HG02885 (cell line): ENCODE results near the gene EFCAB7.

Source experiments
- ATAC-seq: cut with Tn5 transposase; IDR thresholded peaks from one replicate; pipeline ENCODE4 v1.9.1; 2021; ENCODE audit warnings: mild to moderate bottlenecking; ENCODE audit not compliant: unreplicated experiment, poor library complexity

Gene EFCAB7

GRCh38 chr1:63600248-63600647 lies 76.9 kb downstream of the EFCAB7 start:
- no peak for ATAC-seq

- no peak for ATAC-seq
These were observed 77.7 kb downstream of the EFCAB7 start for GRCh38 chr1:63601061-63601460.

GRCh38 chr1:63601463-63601862 lies 78.1 kb downstream of the EFCAB7 start:
- ATAC-seq: no peak

- ATAC-seq: no peak
These were observed 78.6 kb downstream of the EFCAB7 start for GRCh38 chr1:63601912-63602311.

- no peak for ATAC-seq
These were observed 79.3 kb downstream of the EFCAB7 start for GRCh38 chr1:63602629-63603028.

DNA sequence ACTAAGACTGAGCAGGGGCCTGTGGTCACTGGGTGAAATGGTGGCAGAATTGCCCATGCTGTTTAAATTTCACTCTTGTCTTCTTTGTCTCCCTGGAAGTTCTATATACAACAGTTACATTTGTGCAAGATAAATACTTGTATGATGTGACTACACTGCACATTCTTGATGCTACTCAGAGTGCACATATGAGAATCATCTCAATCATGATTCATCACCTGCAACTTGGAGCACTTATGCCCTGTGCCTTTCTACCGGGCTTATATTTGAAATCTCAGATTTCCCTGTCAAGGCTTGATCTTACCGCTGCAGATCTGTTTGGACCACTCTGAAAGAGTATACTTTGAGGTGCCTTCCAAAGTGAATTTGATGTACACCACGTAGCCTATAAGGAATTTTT lies 80.5 kb downstream of the EFCAB7 start:
- no peak for ATAC-seq

DNA sequence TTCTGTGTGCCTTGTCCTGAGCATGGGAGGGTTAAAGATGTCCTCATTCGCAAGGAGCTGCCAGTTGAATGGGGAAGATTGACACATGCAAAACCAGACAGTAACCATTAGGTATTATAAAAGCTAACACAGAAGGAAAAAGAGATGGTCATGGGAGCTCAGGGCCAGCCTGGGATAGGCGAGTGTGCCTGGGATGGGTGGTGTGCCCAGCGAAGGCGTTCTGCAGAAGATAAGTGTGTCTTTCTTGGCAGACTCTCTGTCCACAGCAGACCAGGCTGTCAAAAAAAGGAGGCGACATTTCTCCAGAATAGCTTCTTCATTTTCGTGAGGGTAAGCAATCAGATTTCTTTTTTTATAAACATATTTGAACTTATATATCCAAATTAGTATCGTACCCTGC lies 84.0 kb downstream of the EFCAB7 start:
- no peak for ATAC-seq

GRCh38 chr1:63611231-63611630 lies 87.9 kb downstream of the EFCAB7 start:
- no peak for ATAC-seq

DNA sequence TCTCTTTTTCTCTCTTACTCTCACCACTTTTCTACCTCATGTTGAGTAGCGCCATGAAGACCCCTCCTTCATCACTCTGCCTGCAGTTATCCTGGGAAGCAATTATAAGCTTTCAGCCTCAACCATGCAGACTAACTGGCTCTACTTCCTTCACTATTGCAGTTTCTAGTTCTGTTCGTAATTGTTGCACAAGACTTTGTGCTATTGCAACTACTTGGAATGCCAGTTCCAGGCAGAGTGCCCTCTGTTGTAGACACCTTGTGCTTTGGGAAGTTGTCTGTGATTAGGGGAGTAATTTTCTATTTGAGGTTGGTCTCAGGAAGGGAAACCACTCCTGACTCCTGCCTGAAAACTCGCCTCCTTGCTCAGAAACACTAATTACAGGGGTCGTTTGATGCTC lies 89.2 kb downstream of the EFCAB7 start:
- no peak for ATAC-seq

GRCh38 chr1:63612971-63613370 lies 89.6 kb downstream of the EFCAB7 start:
- no peak for ATAC-seq

GRCh38 chr1:63615768-63616420 lies 92.6 kb downstream of the EFCAB7 start:
- peak; percentile 65 for ATAC-seq

DNA sequence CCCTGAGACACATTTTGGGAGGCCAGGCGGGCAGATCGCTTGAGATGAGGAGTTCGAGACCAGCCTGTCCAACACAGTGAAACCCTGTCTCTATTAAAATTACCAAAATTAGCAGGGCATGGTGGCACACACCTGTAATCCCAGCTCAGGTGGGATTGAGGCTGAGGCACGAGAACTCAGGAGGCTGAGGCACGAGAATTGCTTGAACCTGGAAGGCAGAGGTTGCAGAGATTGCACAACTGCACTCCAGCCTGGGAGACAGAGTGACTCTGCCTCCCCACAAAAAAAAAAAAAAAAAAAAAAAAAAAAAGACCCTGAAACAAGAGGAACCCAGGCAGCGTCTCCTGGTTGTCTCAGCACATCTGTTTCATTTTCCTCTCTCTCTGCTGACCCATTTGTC lies 94.1 kb downstream of the EFCAB7 start:
- ATAC-seq: no peak

DNA sequence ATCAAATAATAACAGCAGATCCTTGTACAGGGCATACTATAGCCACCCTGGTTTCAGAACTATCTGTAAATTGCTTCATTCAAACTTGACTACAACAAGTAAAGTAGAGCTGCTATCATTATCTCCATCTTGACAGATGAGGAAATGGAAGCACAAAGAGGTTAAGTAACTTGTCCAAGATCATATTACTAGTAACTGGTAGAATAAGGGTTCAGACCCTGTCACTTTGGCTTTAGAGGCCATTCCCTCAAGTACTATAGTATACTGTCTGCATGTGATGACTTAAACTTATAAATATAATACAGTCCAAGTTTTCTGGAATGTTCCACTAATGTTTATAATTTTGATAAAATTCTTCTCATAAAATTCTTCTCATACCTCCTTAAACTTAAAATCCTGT lies 94.7 kb downstream of the EFCAB7 start:
- no peak for ATAC-seq

DNA sequence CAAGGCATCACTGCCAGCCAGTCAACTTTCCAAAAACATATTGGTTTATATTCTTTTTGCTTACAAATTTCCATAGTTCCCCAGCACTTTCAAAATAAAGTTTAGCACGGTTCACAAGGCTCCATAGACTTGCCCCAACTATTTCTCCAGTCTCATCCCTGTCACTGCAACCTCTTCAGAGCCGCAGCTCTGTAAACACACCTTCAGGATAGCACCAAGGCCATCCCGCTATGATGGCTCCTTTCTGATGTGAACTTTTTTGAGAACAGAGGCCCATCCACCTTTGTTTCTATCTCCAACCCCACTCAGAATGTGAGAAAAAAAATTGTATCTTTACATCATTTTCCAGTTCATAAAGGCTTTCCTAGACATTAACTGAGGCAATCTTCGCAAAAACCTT lies 96.2 kb downstream of the EFCAB7 start:
- ATAC-seq: no peak

DNA sequence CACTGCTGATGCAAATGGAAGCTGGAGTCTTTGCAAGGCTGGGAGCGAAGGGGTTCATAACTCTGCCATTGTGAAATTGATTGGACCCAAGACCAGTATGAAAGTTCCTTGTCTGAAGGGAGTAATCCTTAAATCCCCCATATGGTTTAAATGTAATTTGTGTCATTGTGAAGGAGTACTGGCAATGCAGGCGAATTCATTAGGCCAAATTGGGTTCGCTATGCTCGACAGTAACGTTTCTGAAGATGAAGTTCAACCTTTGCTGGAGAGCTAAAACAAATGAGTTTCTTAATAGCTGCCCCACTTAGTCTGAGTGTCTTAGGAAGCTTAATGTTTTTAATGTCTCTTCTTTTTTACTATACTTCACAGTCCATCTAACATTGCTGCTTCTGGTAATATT lies 97.3 kb downstream of the EFCAB7 start:
- ATAC-seq: no peak

DNA sequence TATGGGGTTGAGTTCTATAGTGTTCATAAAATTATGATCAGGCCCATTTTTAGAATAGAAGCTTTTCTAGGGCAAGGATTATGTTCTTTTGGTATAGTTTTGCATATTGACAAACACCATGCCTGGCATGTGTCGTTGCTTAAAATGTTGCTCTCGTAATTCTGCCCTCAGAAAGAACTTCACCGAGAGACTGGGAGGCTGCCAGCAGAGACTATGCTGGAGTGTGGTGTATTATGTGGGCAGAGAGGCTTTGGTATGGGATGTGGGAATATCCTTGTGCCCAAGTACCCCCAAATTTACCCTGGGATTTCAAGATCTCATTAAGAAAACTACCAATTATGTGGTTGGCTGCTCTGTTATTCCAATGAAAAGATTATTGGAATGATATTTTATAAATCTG lies 97.8 kb downstream of the EFCAB7 start:
- no peak for ATAC-seq

- ATAC-seq: no peak
These were observed 98.4 kb downstream of the EFCAB7 start for GRCh38 chr1:63621698-63622097.
